GM18499 (cell line): ENCODE measurements around the gene STK24.
"Not testable (repeated sequence)": the region's sequence is repeated elsewhere in the genome, so short reads cannot be mapped to it uniquely, and the experiment has no call there.

Experiments
- ATAC-seq: cut with Tn5 transposase; IDR thresholded peaks from one replicate; pipeline ENCODE4 v1.9.1; 2021; ENCODE audit warnings: moderate number of reproducible peaks; ENCODE audit not compliant: insufficient read depth, unreplicated experiment

The STK24 gene

DNA sequence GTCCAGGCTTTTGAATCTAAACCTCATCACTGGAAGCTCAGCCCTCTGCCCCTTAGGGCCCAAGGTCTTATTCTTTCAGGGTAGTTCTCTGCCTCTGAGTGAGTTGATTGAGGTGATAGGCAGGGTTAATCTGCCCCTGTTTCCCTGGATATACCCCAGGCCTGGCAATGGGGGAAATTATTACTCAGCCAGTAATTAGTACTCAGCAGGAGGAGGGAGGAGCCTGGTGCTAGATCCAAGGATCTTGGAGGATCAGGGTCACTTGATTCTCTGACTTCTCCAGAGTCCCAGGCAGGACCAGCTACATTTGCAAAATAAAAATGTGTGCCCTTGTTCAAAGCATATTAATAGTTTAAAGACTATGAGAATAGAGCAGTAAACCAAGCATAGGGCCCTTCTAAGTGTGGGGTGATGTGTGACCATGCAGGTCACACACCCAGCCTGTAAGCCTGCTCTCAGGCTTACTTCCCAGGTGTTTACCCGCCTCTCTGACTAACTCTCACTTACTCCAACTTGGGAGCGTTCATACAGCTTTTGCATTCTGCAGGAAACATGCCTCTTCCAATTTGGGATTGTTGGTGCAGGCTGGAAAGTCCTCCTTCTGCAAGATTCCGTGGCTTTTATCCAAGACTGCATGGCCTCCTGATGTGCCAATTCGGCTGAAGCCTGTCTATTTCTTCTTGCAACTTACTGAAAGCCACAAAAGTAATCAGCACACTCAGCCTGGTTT, 7.9 kb upstream of the STK24 start:
- no peak for ATAC-seq

DNA sequence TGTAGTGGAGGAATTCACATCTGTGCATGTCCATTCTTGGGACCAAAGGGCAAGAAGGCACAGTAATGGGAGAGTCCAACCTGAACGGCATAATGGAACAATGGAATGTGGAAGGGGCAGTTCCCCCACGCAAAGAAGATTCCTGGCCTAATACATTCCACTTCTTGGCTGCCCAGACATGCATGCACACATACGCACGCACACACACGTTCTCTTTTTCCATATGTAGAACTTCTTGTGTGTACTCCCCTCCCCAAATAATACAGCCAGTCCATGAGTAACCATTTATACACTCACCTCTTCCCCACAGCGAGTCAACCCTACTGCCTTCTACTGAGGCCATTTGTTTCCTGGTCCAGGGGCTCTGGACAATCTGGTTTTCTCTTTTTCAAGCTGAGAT, 6.0 kb upstream of the STK24 start:
- no peak for ATAC-seq

DNA sequence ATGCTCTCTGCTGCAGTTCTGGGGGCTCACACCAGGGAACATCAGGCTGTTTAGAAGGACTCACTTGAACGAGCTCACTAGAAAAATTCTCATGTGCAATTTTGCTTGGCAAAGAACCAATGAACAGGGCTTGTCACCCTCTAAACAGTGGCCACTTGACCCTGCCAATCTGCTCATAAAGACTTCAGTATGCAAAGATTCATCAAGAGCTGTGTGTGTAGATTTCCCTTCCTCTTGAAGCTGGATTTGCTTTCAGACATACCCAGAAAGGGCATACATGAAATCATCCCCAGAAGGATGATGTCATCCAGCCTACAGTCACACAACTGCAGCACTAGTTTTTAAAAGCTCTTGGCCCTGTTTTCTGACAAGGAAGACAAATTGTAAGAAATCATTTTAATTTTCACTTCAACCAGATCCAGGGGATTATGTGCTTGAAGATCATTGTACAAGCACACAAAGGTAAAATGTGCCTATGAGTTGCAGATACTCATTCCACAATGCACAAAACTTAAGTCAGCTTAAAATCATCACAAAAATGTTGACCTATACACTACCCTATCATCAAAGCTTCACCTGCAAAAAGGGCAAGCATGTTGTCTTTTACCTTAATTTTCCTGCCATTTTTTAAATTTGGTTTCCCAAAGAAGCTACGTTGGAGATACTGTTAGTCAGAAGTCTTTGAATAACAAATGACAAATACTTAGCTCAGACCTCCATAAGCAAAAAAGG, 5.2 kb upstream of the STK24 start:
- no peak for ATAC-seq

GRCh38 chr13:98581381-98581780, 4.5 kb upstream of the STK24 start:
- no peak for ATAC-seq

DNA sequence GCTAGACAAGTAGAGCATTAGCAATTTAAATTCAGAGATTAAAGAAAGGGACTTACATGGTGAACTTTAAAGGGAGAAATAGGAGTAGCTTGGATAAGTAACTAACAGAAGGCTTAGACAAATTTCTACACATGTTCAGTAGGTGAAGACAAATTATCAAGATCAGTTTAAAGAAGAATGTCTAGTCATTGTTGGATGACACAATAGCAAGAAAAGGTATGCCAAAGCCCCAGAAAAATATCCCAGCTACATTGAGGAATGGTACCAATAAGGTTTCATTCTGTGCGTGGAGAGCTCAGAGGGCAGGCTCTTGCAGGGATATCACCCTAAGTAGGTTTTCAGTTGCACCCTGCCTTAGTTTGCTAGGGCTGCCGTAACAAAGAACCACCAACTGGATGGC, 3.5 kb upstream of the STK24 start:
- ATAC-seq = no peak

DNA sequence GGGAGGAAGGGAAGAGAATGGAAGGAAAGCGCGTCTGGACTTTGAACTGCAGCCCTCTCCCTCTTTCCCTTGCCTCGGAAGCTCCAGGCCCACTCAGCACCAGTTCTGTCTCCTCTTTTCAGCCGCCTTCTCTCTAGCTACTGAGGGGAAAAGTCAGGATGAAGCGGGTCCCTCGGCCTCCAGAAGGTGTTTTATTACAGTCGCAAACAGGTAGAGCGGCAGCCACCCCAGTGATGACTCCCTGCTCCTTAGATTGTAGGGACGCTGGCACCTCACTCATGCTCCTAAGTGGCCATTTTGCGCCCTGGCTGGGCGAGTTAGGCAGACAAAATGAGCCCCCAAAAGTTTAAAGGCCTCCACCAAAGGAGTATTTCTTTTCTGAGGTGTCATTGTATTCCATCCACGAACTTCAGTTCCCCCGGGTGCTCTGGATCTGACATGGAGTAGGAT, 954 bp upstream of the STK24 start:
- no peak for ATAC-seq

GRCh38 chr13:98576200-98576945, 534 bp downstream of the STK24 start:
- ATAC-seq = no peak

DNA sequence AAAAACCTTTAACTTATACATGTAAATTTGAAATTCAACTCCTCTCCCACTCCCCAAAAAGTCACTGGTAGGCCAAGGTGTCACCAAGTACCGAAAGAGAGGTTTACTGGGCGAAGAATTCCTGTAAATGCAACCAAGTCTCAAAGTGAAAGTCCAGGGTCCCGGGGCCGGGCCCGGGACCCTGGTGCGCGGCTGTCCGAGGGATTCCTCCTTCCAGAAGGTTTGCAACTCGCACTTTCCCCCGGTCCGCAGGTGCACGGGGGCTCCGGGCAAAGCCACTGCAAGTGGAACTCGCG, 1.1 kb downstream of the STK24 start:
- ATAC-seq = no peak

DNA sequence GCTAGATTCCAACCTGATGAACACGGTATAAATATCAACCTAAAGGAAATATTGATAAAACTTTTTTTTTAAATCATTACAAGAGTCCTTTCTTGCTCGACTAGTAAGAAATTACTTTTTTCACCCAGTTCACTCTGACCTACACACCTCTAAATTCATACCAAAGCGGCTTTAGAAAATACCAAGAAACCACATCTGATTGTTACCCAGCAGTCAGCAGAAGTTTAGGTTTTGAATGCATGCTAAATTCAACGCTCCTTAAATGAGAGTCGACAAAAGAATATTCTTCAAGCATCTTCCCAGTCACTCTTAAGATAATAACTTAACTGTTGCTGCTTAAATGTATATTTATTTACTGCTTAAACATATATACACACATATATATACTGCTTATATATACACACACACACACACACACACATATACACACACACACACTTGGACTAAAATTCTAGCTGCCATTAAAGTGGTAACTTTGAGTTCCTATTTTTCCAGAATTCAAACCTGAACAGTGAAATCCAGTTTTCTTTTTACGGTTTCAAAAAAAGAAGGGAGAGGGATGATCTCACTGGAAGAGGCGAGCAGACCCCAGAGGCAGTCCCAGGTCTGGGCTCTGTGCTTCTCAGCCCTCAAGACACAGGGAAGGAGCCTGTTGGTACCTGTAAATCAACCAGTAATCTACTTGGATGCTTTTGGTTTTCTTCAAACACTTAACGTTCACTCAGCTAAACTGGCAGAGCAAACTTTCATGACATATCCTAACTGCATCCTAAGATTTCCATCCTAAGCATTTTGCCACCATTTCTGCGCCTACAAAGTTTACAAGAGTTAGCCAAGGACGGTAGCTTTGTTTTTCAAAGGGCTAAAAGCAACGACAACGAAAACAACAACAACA, 1.7 kb downstream of the STK24 start:
- ATAC-seq = no peak

DNA sequence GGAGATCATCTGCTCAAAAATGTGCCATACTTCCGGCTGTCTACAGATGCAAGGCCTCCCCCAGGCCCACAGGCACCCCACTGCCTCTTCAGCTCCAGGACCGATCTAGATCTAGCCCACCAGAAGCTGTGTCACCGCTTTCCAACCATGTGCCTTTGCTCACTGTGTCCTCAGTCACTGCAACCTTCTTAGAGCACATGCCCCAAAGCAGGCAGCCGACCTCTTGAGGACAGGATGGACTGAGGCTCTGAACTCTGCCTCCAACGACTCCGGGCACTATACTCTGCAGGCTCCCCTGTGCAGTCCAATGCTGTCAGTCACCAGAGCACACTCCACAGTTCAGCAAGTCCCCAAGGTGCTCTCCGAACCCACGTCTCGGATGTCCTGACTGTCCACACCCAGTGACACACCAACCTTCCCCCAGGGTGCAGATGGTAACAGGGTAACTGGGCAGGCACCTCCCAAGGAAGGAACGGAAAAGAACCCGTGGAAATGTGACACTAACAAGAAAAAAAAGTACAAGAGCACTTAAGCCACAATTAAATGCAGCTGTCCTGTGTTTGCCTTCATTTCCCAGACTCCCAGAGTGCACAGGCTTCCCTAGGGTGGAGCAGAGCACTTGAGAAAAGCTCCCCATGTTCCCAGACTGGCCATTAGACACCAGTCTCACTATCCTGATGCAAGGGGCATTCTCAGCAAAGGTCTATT, 4.8 kb downstream of the STK24 start:
- ATAC-seq = no peak

DNA sequence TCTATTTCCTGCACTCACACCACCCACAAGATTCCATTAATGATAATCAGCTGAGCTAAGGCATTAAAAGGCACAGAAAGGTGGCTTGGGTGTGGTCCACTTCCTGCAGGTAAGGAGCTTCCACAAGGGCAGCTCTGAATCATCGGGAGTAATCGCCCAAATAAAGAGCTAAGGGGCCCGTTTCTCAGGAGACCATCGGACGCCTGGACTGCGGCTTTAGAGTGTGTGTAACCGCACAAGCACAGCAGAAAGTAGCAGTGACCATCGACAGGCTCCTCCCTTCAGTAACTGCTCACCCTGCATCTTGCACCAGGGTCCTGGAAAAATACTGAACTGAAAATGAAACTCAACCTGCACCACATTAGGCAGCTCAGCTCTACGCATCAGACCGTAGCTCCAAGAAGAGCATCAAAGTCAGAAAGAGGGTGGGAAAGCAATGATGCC, 6.0 kb downstream of the STK24 start:
- ATAC-seq = peak; percentile 89

- ATAC-seq = not testable (repeated sequence)
These were observed 7.2 kb downstream of the STK24 start for GRCh38 chr13:98569494-98570367.

DNA sequence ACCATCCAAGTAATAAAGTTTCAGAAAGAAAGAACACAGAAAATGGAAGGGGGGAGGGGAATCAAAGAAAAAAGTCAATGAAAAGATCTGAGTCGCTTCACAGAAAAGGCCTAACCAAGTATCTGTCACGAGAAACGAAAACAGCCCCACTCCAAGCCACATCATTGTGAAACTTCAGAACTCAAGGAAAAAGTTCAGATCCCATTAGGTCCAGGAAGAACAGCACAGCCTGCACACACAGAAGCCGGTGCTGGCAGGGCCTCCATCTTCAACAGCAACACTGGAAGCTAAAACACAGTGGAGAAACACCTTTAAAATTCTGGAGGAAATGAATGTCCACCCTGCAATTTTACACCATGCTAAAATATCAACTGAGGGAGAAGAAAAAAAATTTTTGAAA, 8.0 kb downstream of the STK24 start:
- ATAC-seq = no peak

DNA sequence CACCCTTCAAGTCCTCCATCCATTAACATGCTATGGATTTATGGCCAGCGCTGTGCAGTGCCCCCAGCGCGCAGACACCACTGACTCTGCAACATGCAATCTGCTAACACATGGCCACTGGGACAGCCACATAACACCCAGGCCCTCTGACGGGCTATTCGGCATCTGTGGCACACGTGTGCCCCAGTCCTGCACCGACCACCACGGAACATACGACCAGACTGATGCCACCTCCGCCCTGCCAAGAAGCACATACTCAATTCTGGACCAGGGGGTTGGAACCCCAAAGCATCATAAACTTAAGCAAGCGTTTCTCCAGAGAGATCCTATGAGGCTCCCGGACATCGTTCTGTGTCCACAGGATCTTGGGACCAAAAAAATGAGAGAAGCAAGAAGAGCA, 9.8 kb downstream of the STK24 start:
- no peak for ATAC-seq

GRCh38 chr13:98565726-98566565, 11.0 kb downstream of the STK24 start:
- ATAC-seq = no peak

GRCh38 chr13:98564204-98564603, 12.7 kb downstream of the STK24 start:
- ATAC-seq = no peak

- no peak for ATAC-seq
These were observed 13.8 kb downstream of the STK24 start for GRCh38 chr13:98563071-98563470.

- ATAC-seq = no peak
These were observed 17.7 kb downstream of the STK24 start for GRCh38 chr13:98559169-98559568.
